Limb (tissue), 2 donors: ENCODE measurements around the gene GALNS.
"Not testable (repeated sequence)": the region's sequence is repeated elsewhere in the genome, so short reads cannot be mapped to it uniquely, and the experiment has no call there.

Source experiments
- DNase-seq, 2 donors: peaks; one replicate each; pipeline ENCODE4 v3.0.0-alpha.2; 2016; ENCODE audit errors: extremely low spot score in 2 of 2

GALNS gene

GRCh38 chr16:88784856-88785105, 72.0 kb downstream of the GALNS start:
- no peak for DNase-seq

GRCh38 chr16:88784074-88784855, 72.5 kb downstream of the GALNS start:
- peak; percentile 69 for DNase-seq

- no peak for DNase-seq
Observed at GRCh38 chr16:88783391-88784073, 73.2 kb downstream of the GALNS start.

GRCh38 chr16:88782454-88783390, 74.0 kb downstream of the GALNS start:
- peak in 1 of 2 donors; percentile 29 for DNase-seq

- DNase-seq = peak in 1 of 2 donors; percentile 29
Observed at GRCh38 chr16:88781140-88782077, 75.3 kb downstream of the GALNS start.

GRCh38 chr16:88780142-88781062, 76.3 kb downstream of the GALNS start:
- DNase-seq = no peak

GRCh38 chr16:88779406-88780141, 77.2 kb downstream of the GALNS start:
- no peak for DNase-seq

GRCh38 chr16:88778541-88779065, 78.1 kb downstream of the GALNS start:
- DNase-seq = no peak

- DNase-seq = no peak
Observed at GRCh38 chr16:88778271-88778525, 78.5 kb downstream of the GALNS start.

GRCh38 chr16:88777471-88778270, 79.1 kb downstream of the GALNS start:
- DNase-seq = no peak

- DNase-seq = no peak
Observed at GRCh38 chr16:88775825-88776224, 80.9 kb downstream of the GALNS start.

- no peak for DNase-seq
Observed at GRCh38 chr16:88774544-88775393, 82.0 kb downstream of the GALNS start.

GRCh38 chr16:88773812-88774291, 82.9 kb downstream of the GALNS start:
- DNase-seq = peak in 1 of 2 donors; percentile 62

GRCh38 chr16:88772871-88773811, 83.6 kb downstream of the GALNS start:
- DNase-seq = peak in 1 of 2 donors; percentile 75

GRCh38 chr16:88771781-88772180, 85.0 kb downstream of the GALNS start:
- not testable (repeated sequence) for DNase-seq

- DNase-seq = no peak
Observed at GRCh38 chr16:88771294-88771772, 85.4 kb downstream of the GALNS start.
